ENCODE data around the gene MYL3.

DNA sequence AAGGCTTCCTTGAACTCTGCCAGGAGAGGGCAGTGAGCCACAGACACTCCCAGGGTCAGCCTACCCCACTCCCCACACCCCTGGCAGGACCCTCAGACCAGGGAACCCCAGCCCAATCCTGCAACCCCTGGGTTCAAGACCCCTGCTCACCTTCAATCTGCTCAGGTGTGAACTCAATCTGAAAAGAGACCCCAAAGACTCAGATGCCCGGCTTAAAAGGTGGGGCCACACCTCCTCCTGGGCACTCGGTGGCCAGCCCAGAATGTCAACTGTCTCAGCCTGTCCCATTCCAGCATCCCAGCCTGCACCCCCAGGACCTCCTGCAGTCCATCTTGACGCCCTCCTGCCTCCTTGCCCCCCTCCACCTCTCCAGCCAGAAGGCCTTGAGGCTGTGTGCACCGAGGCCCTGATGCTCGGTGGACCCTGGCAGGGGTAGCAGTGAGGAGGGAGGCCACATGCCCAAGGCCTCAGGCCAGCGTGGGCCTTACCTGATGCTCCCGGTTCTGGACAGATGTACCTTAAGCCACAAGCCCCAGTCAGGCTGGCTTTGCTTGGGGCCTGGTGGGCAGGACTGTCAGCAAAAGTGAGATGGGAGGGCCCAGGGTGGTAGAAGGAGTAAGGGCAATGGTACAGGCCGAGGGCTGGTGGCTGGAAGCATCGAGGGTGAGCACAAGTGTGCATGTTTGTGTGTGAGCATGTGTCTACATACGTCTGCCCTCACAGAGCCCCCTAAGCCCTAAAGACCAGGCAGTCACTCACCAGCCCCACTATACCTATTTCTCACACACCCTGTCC is 2.2 kb downstream of the MYL3 start:
- TF ChIP-seq YY1 (IDR thresholded peaks at IDR 0.05; ENCODE audit: insufficient read depth, insufficient read length), result no peak
- no peak for TF ChIP-seq SUZ12 (IDR thresholded peaks at IDR 0.05; ENCODE audit: extremely low read depth, insufficient read depth, insufficient read length)
